Daoy (cell line): ENCODE data around the gene DTNA. TPM values are rescaled to one million over a fixed set of nuclear protein-coding genes. Genes with fewer than 3 reads are reported as not detected.
"Not testable (repeated sequence)": the region's sequence is repeated elsewhere in the genome, so short reads cannot be mapped to it uniquely, and the experiment has no call there.

Experiments
- DNase-seq: peaks from one replicate; pipeline ENCODE4 v3.0.0-alpha.2; 2015; ENCODE audit warnings: low read depth
- total RNA-seq: library from RNA; depleted of rRNA; stranded (reverse); fragments of >200 nt; shearing (Covaris generic); gene quantifications from 2 replicates; pipeline ENCODE4 v1.2.3, GENCODE V29; 2014; rRNA removed

Gene DTNA
- 12.1 and 14.3 TPM in 2 replicates for total RNA-seq

DNA sequence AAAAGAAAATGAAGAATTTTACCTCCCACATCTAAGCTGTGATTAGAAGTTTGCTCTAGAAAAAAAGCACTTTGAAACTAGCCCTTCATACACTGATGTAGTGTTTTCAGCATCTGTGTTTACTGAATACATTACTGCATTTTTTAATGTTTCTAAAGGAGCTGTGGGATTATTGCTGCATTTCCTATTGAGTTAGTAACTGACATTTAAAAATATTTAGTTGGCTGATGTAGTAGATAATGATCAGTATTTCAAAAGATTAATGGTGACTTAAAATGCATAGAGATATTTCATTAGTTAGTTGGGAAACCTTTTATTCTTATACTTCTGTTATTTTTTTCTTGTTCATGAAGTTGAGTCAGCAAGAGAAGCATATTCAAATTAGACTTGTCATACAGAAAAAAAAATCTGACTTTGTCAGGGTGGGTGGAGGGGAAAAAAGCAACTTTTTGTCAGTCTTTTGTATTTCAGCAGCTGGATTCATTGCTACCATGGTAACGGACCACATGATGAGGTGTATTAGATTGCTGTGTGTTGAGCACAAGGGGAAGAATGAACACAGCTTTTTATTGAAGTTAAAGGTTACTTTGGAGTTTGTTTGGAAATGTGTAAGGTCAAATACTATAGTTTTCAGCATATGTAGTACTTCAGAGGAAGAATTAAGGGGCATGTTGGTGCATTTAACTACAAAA is at the start of gene DTNA:
DTNA (plus strand) TSS at position 549 of the 692 bp plus-strand sequence. CDS start 45,679 bp downstream, outside the sequence.
- peak; percentile 76 for DNase-seq

DNA sequence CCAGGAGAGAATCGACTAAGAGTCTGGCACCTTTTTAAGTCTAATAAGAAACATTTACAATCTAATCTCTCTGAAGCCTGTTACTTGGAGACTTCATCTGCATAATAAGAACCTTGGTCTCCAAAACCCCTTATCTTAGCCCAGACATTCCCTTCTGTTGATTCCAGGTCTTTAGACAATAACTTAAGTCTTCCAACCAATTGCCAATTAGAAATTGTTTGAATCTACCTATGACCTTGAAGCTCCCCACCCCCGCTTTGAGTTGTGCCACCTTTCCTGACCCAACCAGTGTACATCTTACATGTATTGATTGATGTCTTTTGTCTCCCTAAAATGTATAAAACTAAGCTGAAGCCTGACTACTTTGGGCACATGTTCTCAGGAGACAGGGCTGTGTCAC is 49.5 kb upstream of the DTNA start:
- DNase-seq = no peak

DNA sequence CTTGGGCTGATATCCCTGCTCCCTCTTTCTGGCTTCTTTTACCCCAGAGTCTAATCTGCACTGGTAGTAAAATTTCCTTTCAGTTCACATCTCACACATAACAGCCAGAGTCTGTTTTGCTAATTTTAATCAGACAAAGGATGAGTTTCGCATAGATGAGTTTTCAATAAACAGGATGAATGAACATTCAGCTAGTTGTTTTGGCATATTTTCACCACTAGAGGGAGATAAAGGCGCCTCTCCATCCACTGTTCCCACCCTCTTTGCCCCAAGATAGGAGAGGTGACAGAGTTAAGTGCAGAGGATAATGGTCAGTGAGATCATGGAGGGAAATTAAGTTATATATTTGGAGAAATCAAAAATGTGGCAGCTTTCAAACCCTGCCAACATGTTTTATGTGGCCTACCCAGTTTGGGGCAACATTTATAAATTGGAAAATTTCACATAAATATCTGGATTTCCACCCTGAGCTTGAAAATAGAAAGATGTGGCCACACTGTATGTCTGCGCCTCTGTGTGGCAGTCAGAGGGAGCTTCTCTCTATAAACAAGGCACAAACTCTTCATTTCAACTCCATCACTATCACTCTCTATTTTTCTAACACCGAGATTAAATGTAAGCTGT is 48.5 kb upstream of the DTNA start:
- peak; percentile 42 for DNase-seq

- no peak for DNase-seq
These were observed 33.1 kb upstream of the DTNA start for GRCh38 chr18:34676816-34677574.

DNA sequence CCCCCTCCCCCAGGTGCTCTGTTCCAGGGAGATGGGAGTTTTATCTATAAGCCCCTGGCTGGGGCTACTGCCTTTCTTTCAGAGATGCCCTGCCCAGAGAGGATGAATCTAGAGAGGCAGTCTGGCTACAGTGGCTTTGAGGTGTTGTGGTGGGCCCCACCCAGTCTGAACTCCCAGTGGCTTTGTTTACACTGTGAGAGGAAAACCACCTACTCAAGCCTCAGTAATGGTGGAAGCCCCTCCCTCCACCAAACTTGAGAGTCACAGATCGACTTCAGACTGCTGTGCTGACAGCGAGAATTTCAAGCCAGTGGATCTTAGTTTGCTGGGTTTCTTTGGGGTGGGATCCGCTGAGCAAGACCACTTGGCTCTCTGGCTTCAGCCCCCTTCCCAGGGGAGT is 20.3 kb upstream of the DTNA start:
- DNase-seq = peak; percentile 37

DNA sequence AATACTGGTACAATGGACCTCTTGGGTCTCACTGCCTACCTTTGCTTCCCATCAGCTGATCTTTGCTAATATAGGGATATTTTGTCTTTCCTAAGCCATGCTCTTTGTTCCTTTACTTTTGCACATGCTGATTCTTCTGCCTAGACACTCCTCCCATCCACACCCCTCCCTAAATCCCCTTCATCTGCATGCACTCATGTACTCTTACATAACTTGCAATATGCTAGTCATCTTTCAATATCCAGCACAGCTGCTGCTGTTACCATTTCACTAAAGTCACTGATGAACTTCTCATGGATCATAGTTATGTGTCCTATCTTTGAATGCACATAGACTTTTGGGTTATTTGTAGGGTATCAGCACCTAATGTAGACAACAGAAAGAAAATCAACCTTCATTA is 18.5 kb upstream of the DTNA start:
- DNase-seq = no peak

DNA sequence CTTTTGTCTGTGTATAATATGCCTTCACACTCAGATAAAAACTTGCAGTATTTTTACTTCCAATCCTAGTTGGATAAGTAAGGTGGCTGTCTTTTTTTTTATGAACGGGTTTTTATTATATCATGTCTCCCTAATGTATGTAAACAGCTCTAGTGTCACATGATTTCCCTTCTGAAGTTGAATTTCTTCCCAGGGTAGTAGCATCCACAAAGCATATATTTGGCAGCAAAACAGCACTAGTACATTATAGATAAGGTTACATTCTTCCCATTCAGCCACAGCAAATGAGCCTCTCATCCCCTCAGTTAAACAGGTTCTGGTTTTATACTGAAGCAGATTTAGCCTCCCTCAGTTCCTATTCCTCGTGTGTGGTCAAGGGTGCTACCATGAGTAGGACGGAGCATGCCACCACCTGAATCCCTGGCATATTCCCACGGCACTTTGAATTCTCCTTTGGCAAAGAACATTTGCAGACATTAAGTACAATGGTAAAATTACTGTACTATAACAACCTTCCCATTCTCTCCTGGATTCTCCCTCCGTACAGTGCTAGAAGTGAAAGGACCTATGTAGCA is 15.4 kb upstream of the DTNA start:
- DNase-seq = no peak

DNA sequence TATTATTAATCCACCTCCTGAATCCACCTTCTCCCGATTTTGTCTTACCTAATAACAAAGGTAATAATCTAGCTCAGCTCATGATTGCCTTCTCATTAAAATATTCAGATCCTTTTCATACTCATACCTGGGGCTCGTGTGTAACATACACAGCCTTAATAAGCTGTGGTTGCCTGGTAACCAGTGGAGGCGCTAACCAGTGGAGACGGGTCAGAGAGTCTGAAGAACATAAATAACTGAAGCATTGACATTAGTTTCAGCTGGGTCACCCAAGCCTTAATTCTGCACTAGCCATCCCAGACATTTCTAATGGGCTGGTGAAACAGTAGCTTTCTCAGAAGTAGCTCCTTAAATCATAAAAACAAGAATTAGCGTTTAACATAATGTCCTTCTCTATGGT is 14.8 kb upstream of the DTNA start:
- DNase-seq = no peak

- DNase-seq = no peak
These were observed 13.4 kb upstream of the DTNA start for GRCh38 chr18:34696671-34697070.

- peak; percentile 23 for DNase-seq
These were observed 12.9 kb upstream of the DTNA start for GRCh38 chr18:34697233-34697632.

DNA sequence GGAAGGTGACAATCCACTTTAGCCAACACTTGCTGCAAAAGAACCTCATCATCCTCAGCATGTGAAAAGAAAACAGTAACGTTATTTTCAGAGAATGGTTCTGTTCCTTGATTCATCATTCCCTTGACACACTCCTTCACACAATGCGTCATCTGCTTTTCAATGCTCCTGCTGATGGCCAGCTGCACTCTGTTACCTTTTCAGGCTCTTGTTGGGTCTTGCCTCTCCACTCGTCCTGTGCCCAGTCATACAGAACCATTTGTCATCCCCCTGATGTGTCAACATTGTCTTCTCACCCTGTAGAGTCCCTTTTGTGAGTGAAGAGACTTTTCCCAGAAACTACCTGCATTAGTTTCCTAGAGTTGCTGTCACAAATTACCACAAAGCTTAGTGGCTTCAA is 12.2 kb upstream of the DTNA start:
- DNase-seq = no peak

GRCh38 chr18:34701911-34702310 is 8.2 kb upstream of the DTNA start:
- DNase-seq = no peak

- no peak for DNase-seq
These were observed 7.3 kb upstream of the DTNA start for GRCh38 chr18:34702814-34703213.

- no peak for DNase-seq
These were observed 6.0 kb upstream of the DTNA start for GRCh38 chr18:34704074-34704473.

DNA sequence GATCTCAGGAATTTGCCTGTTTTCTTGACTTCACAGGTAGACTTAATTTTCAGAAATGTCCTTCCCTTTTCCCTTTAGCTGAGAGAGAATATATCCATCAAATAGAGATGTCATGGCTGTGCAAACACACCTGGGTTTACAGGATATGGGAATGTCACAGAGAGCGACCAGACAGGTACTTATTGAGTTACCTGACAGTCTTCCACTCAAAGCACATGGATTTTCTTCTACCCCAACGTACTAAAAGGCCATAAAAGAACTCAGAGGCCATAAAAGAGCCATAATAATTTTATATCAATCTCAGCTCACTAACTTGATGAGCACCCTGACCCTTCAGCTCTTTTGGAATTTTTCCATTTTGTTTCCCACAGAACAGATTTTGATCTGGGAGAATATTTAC is 5.3 kb upstream of the DTNA start:
- DNase-seq = no peak

- peak; percentile 77 for DNase-seq
These were observed 2.4 kb upstream of the DTNA start for GRCh38 chr18:34707670-34708069.

DNA sequence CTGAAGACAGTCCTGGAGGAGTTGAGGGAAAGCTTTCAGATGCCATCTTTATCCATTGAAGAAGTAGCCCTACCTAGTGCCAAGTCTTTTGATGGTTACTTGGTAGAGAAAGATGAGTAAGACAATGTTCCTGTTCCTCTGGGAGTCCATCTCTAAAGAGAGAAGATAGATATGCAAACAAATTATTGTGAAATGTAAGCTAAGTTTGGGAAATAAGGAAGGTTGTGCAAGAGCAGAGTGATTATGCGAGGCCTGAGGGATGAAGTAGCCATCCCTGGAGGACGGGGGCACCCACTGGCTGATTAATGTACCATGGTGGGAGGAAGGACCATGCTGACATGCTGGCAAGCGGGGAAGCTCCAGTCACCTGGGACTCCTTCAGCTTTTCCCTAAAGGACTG is 994 bp upstream of the DTNA start:
- peak; percentile 14 for DNase-seq

DNA sequence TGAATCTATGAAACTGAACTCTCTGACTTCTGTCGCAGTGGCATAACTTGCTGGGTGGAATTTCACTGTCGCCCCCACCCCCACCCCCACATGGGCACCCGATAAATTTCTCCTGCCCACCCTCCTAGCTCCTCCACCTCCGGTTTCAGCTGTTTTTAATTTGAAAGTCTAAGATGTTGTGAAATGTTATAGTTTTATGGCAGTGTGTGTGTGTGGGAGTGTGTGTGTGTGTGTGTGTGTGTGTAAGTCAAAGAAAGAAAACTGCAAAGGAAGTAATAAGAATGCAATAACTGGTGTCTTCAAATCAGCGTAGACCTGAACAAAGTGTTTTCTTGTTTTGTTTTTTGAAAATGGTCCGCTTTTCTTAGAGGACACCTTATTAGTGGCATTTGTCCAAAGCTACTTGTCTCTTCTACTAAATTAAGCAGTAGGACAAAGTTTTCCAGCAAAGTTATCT is 388 bp downstream of the DTNA start:
- no peak for DNase-seq

DNA sequence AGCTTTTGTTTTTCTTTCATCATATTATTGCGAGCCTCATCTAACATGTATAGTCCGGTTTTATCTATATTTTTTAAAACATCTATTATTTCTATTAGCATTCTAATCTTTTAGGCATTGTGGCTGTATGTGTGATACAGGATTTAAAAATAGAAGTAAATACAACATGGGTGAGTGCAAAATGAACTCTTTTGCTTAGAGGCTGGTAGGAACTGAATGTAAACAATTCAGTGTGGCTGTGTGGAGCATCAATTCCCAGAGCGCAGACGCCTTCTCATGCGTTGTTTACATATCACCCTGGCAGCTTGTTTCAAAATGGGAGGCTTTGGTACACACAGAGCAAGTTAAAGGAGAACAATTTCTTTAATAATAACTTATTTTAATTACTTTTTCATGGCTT is 836 bp downstream of the DTNA start:
- peak; percentile 22 for DNase-seq

DNA sequence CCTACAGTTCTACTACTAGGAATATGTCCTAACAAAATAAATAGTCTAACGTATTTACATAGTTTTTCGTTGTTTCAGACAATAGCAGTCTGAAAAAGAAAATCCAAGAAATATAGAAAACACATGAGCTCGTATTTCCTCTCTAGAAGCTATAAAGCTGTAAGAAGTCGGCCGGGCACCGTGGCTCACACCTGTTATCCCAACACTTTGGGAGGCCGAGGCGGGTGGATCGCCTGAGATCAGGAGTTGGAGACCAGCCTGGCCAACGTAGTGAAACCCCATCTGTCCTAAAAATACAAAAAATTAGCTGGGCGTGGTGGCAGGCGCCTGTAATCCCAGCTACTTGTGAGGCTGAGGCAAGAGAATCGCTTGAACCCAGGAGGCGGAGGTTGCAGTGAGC is 6.0 kb downstream of the DTNA start:
- not testable (repeated sequence) for DNase-seq

DNA sequence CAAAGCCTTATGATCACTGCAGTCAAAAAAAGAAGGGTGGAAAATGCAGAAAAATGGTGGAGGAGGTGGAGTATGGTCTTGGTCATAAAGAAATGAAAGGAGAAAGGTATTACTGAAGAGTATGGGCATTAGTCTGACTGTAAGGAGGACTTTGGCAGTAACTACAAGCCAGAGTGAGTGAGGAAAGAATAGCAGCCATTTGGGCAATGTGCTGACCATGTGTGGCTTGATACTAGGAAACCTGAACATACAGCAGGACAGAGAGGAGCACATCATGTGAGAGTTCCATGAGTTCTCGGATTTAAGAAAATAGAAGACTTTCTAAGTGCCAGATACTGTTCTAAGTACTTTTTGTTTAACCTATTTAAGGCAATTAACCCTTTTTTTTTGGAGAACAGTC is 8.5 kb downstream of the DTNA start:
- DNase-seq = no peak

DNA sequence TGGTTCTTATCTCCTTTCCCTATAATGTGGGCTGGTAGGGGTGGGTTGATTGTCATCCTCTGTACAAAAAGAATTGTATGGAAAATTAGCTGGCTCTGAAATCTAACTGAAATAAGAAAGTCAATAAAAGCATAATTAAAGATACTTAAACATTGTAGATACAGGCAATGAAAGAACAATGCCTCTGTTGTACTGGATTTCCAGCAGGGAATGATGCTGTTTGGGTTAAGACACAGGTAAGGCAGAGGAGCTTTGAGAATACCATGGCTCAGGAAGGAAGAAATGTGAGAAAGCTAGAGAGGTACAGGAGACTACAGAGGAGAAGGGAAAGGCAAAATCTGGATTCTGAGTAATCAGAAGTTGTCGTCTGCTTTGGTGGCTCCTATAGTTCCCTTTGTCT is 10.1 kb downstream of the DTNA start:
- DNase-seq = no peak

GRCh38 chr18:34723143-34723542 is 13.0 kb downstream of the DTNA start:
- no peak for DNase-seq
